Mesendoderm (in vitro differentiated cells): ENCODE data around the gene TJP3.
"Not testable (repeated sequence)": the region's sequence is repeated elsewhere in the genome, so short reads cannot be mapped to it uniquely, and the experiment has no call there.

Experiments used
- DNase-seq: peaks from one replicate; pipeline ENCODE4 v3.0.0; 2013
- H2AK5ac ChIP-seq: 2 replicates; pipeline ENCODE4 v1.6.1; 2013; ENCODE audit warnings: low read length, inconsistent platforms
- H2BK120ac ChIP-seq: 2 replicates; pipeline ENCODE4 v1.6.1; 2013; ENCODE audit warnings: low read depth, mild to moderate bottlenecking, low read length, moderate library complexity, mixed read lengths
- H2BK15ac ChIP-seq: replicated peaks from 2 replicates; pipeline ENCODE4 v1.6.1; 2013; ENCODE audit warnings: low read depth, mild to moderate bottlenecking, moderate library complexity
- H2BK5ac ChIP-seq: 2 replicates; pipeline ENCODE4 v1.6.1; 2013; ENCODE audit warnings: low read length, inconsistent platforms
- H3K18ac ChIP-seq: 2 replicates; pipeline ENCODE4 v1.6.1; 2013; ENCODE audit warnings: mild to moderate bottlenecking, low read length, mixed read lengths
- H3K23ac ChIP-seq: one replicate; pipeline ENCODE4 v1.6.1; 2013; ENCODE audit warnings: low read length
- H3K27ac ChIP-seq: 2 replicates; pipeline ENCODE4 v1.5.1; 2013; ENCODE audit warnings: low read depth, mild to moderate bottlenecking, inconsistent platforms, low read length, moderate library complexity
- H3K27me3 ChIP-seq: 2 replicates; pipeline ENCODE4 v1.6.1; 2013; ENCODE audit warnings: low read length, control low read depth, mild to moderate bottlenecking, inconsistent platforms; ENCODE audit not compliant: insufficient read depth, poor library complexity
- H3K36me3 ChIP-seq: 2 replicates; pipeline ENCODE4 v1.6.1; 2013; ENCODE audit warnings: low read length, inconsistent platforms; ENCODE audit not compliant: control insufficient read depth, insufficient read depth
- H3K4ac ChIP-seq: one replicate; pipeline ENCODE4 v1.6.1; 2013; ENCODE audit warnings: low read depth, mild to moderate bottlenecking, low read length, moderate library complexity
- H3K4me1 ChIP-seq: 2 replicates; pipeline ENCODE4 v1.6.1; 2013; ENCODE audit warnings: low read depth, low read length, inconsistent platforms; ENCODE audit not compliant: control insufficient read depth
- H3K4me2 ChIP-seq: 2 replicates; pipeline ENCODE4 v1.6.1; 2013; ENCODE audit warnings: low read length
- H3K4me3 ChIP-seq: 2 replicates; pipeline ENCODE4 v1.5.1; 2013; ENCODE audit warnings: mild to moderate bottlenecking, low read length
- H3K56ac ChIP-seq: one replicate; pipeline ENCODE4 v1.6.1; 2013; ENCODE audit warnings: low read length
- H3K79me1 ChIP-seq: 2 replicates; pipeline ENCODE4 v1.6.1; 2013; ENCODE audit warnings: low read length, inconsistent platforms
- H3K79me2 ChIP-seq: 2 replicates; pipeline ENCODE4 v1.6.1; 2013; ENCODE audit warnings: mild to moderate bottlenecking, low read length; ENCODE audit not compliant: control insufficient read depth, insufficient read depth
- H3K9ac ChIP-seq: 2 replicates; pipeline ENCODE4 v1.6.1; 2013; ENCODE audit warnings: low read length, inconsistent platforms
- H4K5ac ChIP-seq: one replicate; pipeline ENCODE4 v1.6.1; 2013; ENCODE audit warnings: low read length
- H4K8ac ChIP-seq: one replicate; pipeline ENCODE4 v1.6.1; 2013; ENCODE audit warnings: low read depth, mild to moderate bottlenecking, control low read depth, low read length, moderate library complexity
- WGBS: extraction: QIAGEN DNeasy Blood & Tissue Kit; methylation state at CpG from one replicate; pipeline ENCODE4 v1.1.7; 2013; ENCODE audit warnings: low lambda C conversion rate, missing lambda C conversion rate; ENCODE audit not compliant: insufficient coverage; ENCODE audit errors: extremely low coverage; 5-methylcytosine and 5-hydroxymethylcytosine counted together

TJP3 gene

GRCh38 chr19:3663838-3664237, 44.3 kb upstream of the TJP3 start:
- H2AK5ac ChIP-seq, result no peak overlapping the region
- H3K79me1 ChIP-seq, result no peaks in the 10 kb centered on the region
- no peak overlapping the region for H3K4me2 ChIP-seq
- H2BK5ac ChIP-seq, result no peak overlapping the region
- H4K5ac ChIP-seq, result no peak overlapping the region
- H3K56ac ChIP-seq, result no peak overlapping the region
- WGBS, result no CpG with 5 or more reads among the region's 18 CpGs
- H2BK120ac ChIP-seq, result no peak overlapping the region
- no peak overlapping the region for H3K9ac ChIP-seq
- no peak overlapping the region for H4K8ac ChIP-seq
- no peak overlapping the region for H2BK15ac ChIP-seq
- no peak overlapping the region for H3K18ac ChIP-seq
- H3K23ac ChIP-seq, result no peak overlapping the region
- peaks cover 2% of the 10 kb centered on the region for H3K36me3 ChIP-seq
- no peaks in the 10 kb centered on the region for H3K27me3 ChIP-seq
- H3K27ac ChIP-seq, result no peak overlapping the region
- no peak overlapping the region for H3K4ac ChIP-seq
- no peaks in the 10 kb centered on the region for H3K4me1 ChIP-seq
- no peaks in the 10 kb centered on the region for H3K79me2 ChIP-seq
- no peak for DNase-seq
- H3K4me3 ChIP-seq, result no peak overlapping the region

DNA sequence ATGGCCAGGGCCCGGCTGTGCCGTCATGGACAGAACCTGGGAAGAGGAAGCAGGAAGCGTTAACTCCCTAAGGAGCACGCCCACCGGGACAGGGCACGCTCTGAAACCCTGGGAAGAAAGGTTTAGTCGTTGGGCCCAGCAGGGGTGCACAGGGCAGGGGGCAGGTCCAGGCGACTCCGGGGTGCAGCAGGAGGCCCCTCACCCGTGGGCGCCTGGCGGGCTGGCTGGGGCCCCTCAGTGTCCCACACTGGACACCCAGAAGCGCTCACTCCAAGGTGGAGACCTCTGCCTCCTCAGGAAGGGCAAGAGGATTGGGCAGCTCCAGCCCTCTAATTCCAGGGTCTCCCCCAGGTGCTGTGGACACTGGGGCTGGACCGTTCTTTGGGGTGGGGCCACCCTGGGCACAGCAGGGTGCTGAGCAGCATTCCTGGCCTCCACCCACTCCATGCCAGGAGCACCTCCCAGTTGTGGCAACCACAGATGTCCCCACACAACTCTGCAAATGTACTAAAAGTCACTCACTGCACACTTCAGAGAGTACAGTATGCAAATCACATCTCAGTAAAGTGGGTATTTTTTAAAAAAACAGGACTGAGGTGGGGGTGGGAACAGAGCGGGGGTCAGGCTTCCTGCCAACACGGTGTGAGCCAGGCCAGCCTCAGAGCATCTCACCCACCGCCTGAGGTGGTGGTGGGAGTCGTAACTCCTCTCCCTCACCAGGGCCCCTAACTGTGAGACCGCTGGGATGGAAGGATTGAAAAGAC, 43.1 kb upstream of the TJP3 start:
- no CpG with 5 or more reads among the region's 19 CpGs for WGBS
- H3K4me1 ChIP-seq, result no peaks in the 10 kb centered on the region
- no peak overlapping the region for H3K4me3 ChIP-seq
- H4K5ac ChIP-seq, result no peak overlapping the region
- no peak overlapping the region for H3K23ac ChIP-seq
- H3K27me3 ChIP-seq, result no peaks in the 10 kb centered on the region
- no peak overlapping the region for H3K4ac ChIP-seq
- no peaks in the 10 kb centered on the region for H3K79me1 ChIP-seq
- H3K79me2 ChIP-seq, result no peaks in the 10 kb centered on the region
- no peak overlapping the region for H2AK5ac ChIP-seq
- H3K9ac ChIP-seq, result no peak overlapping the region
- H3K4me2 ChIP-seq, result no peak overlapping the region
- no peak for DNase-seq
- no peak overlapping the region for H2BK15ac ChIP-seq
- no peak overlapping the region for H3K18ac ChIP-seq
- no peak overlapping the region for H2BK120ac ChIP-seq
- H3K27ac ChIP-seq, result no peak overlapping the region
- no peak overlapping the region for H4K8ac ChIP-seq
- H3K36me3 ChIP-seq, result peaks cover 2% of the 10 kb centered on the region
- no peak overlapping the region for H3K56ac ChIP-seq
- no peak overlapping the region for H2BK5ac ChIP-seq

GRCh38 chr19:3665681-3666544, 42.3 kb upstream of the TJP3 start:
- no peak overlapping the region for H3K27ac ChIP-seq
- H3K36me3 ChIP-seq, result peaks cover 2% of the 10 kb centered on the region
- no CpG with 5 or more reads among the region's 40 CpGs for WGBS
- H3K79me1 ChIP-seq, result no peaks in the 10 kb centered on the region
- H4K8ac ChIP-seq, result no peak overlapping the region
- H3K9ac ChIP-seq, result no peak overlapping the region
- no peak overlapping the region for H3K4ac ChIP-seq
- H2AK5ac ChIP-seq, result no peak overlapping the region
- H2BK15ac ChIP-seq, result no peak overlapping the region
- H3K27me3 ChIP-seq, result no peaks in the 10 kb centered on the region
- no peak overlapping the region for H3K18ac ChIP-seq
- no peaks in the 10 kb centered on the region for H3K79me2 ChIP-seq
- H3K4me3 ChIP-seq, result no peak overlapping the region
- no peak overlapping the region for H3K4me2 ChIP-seq
- no peak overlapping the region for H4K5ac ChIP-seq
- no peak overlapping the region for H3K23ac ChIP-seq
- no peaks in the 10 kb centered on the region for H3K4me1 ChIP-seq
- no peak for DNase-seq
- no peak overlapping the region for H2BK120ac ChIP-seq
- no peak overlapping the region for H3K56ac ChIP-seq
- H2BK5ac ChIP-seq, result no peak overlapping the region

DNA sequence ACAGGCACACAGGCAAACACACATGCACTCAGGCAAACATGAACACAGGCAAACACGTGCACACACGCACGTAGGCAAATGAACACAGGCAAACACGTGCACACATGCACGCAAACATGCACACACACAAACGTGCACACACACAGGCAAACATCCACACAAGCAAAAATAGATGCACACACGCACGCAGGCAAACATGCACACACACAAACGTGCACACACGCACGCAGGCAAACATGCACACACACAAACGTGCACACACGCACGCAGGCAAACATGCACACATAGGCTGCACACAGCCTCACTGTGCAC, 41.7 kb upstream of the TJP3 start:
- H2BK15ac ChIP-seq, H3K4ac ChIP-seq, H3K23ac ChIP-seq, H3K4me1 ChIP-seq, DNase-seq, H2AK5ac ChIP-seq, H3K27me3 ChIP-seq, H3K4me3 ChIP-seq, H2BK120ac ChIP-seq, H4K8ac ChIP-seq, H3K27ac ChIP-seq, H3K9ac ChIP-seq, H3K4me2 ChIP-seq, H3K79me2 ChIP-seq, H4K5ac ChIP-seq, H3K18ac ChIP-seq, H3K36me3 ChIP-seq, H3K79me1 ChIP-seq, H2BK5ac ChIP-seq, H3K56ac ChIP-seq: not testable (repeated sequence)
- WGBS, result no CpG with 5 or more reads among the region's 14 CpGs

DNA sequence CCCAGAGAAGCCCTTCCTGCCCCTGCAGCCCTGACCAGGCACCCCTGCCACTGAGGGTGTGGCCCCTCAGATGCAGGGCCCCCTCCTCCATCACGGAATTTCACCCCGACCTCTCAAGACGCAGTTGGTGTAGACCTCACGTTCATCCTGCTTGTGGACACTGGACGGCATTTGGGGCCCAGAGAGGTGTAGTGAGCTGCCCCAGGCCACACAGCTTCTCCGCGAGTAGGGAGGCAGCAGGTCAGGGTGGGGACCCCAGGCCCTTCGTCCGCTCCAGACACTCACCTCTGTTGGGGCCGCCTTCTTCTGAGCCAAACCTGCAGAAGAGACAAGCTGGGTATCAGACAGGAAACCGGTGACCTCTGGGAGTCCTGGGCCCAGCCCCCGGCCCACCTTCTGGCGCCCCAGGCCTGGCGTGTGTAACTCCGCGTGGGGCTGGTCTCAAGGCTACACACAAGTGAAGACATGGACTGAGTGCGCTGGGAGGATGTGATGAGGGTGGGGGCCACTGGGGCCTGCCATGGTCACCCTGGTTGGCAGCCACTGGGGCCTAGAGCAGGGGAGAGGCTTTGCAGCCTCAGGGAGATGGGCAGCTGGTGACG, 41.0 kb upstream of the TJP3 start:
- Histone ChIP-seq H4K5ac (no peak overlapping the region), H3K4me1 (peaks cover under 1% of the 10 kb centered on the region), H3K18ac (no peak overlapping the region), H2BK5ac (no peak overlapping the region), H3K27ac (no peak overlapping the region), H2AK5ac (no peak overlapping the region), H3K4me2 (no peak overlapping the region), H3K23ac (no peak overlapping the region), H3K27me3 (no peaks in the 10 kb centered on the region), H3K79me1 (peaks cover under 1% of the 10 kb centered on the region), H3K4me3 (no peak overlapping the region), H3K4ac (no peak overlapping the region), H3K79me2 (no peaks in the 10 kb centered on the region), H2BK15ac (no peak overlapping the region), H3K36me3 (peaks cover 2% of the 10 kb centered on the region), H3K56ac (no peak overlapping the region), H4K8ac (no peak overlapping the region), H3K9ac (no peak overlapping the region), H2BK120ac (no peak overlapping the region)
- no peak for DNase-seq
- no CpG with 5 or more reads among the region's 18 CpGs for WGBS
